ENCODE measurements around the gene GNA12.

GRCh38 chr7:2755531-2755930 lies 88.6 kb downstream of the GNA12 start:
- TF ChIP-seq CTCF (IDR thresholded peaks at IDR 0.05) (no peak), POLR2A (IDR thresholded peaks at IDR 0.05) (no peak)
